Mesenchymal stem cell (in vitro differentiated cells and primary cell): ENCODE measurements around the gene ADGRV1.

Source experiments
- DNase-seq: peaks from one replicate; pipeline ENCODE4 v3.0.0-alpha.2; 2013
- H2AFZ ChIP-seq: one replicate; pipeline ENCODE4 v1.6.1; 2013; ENCODE audit warnings: low read depth, mild to moderate bottlenecking, control low read depth, inconsistent platforms, low read length, moderate library complexity
- H2AK5ac ChIP-seq: 2 replicates; pipeline ENCODE4 v1.6.1; 2013; ENCODE audit warnings: low read length, moderate library complexity, mild to moderate bottlenecking, inconsistent platforms; ENCODE audit not compliant: severe bottlenecking
- H2BK120ac ChIP-seq: one replicate; pipeline ENCODE4 v1.6.1; 2013; ENCODE audit warnings: low read depth, mild to moderate bottlenecking, inconsistent platforms, low read length, moderate library complexity
- H2BK12ac ChIP-seq, 2 experiments: one replicate each; pipeline ENCODE4 v1.6.1; 2013; ENCODE audit warnings: inconsistent platforms in 2 of 2, low read length in 2 of 2, mild to moderate bottlenecking in 2 of 2, moderate library complexity in 2 of 2, control low read depth in 1 of 2
- H2BK15ac ChIP-seq: one replicate; pipeline ENCODE4 v1.6.1; 2013; ENCODE audit warnings: mild to moderate bottlenecking, low read depth, inconsistent platforms; ENCODE audit not compliant: poor library complexity, severe bottlenecking
- H2BK5ac ChIP-seq: 2 replicates; pipeline ENCODE4 v1.6.1; 2013; ENCODE audit warnings: low read depth, mild to moderate bottlenecking, low read length, control low read depth, inconsistent platforms; ENCODE audit not compliant: poor library complexity, severe bottlenecking
- H3K14ac ChIP-seq, 2 experiments: one replicate each; pipeline ENCODE4 v1.6.1; 2013; ENCODE audit warnings: inconsistent platforms in 2 of 2, low read length in 2 of 2, control low read depth in 1 of 2, mild to moderate bottlenecking in 1 of 2, moderate library complexity in 1 of 2
- H3K18ac ChIP-seq, 2 experiments: one replicate each; pipeline ENCODE4 v1.6.1; 2013; ENCODE audit warnings: inconsistent platforms in 2 of 2, low read length in 2 of 2, control low read depth in 1 of 2, low read depth in 1 of 2, mild to moderate bottlenecking in 1 of 2
- H3K23ac ChIP-seq, 2 experiments: one replicate each; pipeline ENCODE4 v1.6.1; 2013; ENCODE audit warnings: inconsistent platforms in 2 of 2, low read length in 2 of 2, mild to moderate bottlenecking in 2 of 2, moderate library complexity in 2 of 2, control low read depth in 1 of 2
- H3K27ac ChIP-seq: 2 replicates; pipeline ENCODE4 v1.5.1; 2013; ENCODE audit warnings: mild to moderate bottlenecking, moderate library complexity, low read length, control low read depth, inconsistent platforms; ENCODE audit not compliant: poor library complexity, severe bottlenecking
- H3K27me3 ChIP-seq, 2 experiments: 2 replicates each; pipeline versions ENCODE4 v1.6.1 to v1.7.0; 2013; ENCODE audit warnings: low read length in 2 of 2, mild to moderate bottlenecking in 2 of 2, moderate library complexity in 2 of 2, control low read depth in 1 of 2, inconsistent platforms in 1 of 2; ENCODE audit not compliant: control insufficient read depth in 1 of 2, insufficient read depth in 1 of 2
- H3K36me3 ChIP-seq, 2 experiments: 2 replicates each; pipeline versions ENCODE4 v1.6.1 to v1.7.0; 2013; ENCODE audit warnings: low read length in 2 of 2, control low read depth in 1 of 2, inconsistent platforms in 1 of 2, low read depth in 1 of 2, mild to moderate bottlenecking in 1 of 2; ENCODE audit not compliant: insufficient read depth in 2 of 2, control insufficient read depth in 1 of 2
- H3K4ac ChIP-seq, 2 experiments: one replicate each; pipeline ENCODE4 v1.6.1; 2013; ENCODE audit warnings: inconsistent platforms in 2 of 2, low read length in 2 of 2, mild to moderate bottlenecking in 2 of 2, moderate library complexity in 2 of 2, control low read depth in 1 of 2, low read depth in 1 of 2
- H3K4me1 ChIP-seq: 2 replicates; pipeline ENCODE4 v1.6.1; 2013; ENCODE audit warnings: low read depth, low read length, control low read depth; ENCODE audit not compliant: control insufficient read depth, insufficient read depth
- H3K4me2 ChIP-seq: 2 replicates; pipeline ENCODE4 v1.6.1; 2013; ENCODE audit warnings: low read length, mild to moderate bottlenecking, inconsistent platforms; ENCODE audit not compliant: poor library complexity, severe bottlenecking
- H3K4me3 ChIP-seq, 2 experiments: 2 replicates each; pipeline versions ENCODE4 v1.5.1 to v1.7.0; 2013; ENCODE audit warnings: low read length in 2 of 2, mild to moderate bottlenecking in 2 of 2, control low read depth in 1 of 2, low read depth in 1 of 2; ENCODE audit not compliant: insufficient read depth in 1 of 2
- H3K79me1 ChIP-seq: replicated peaks from 2 replicates; pipeline ENCODE4 v1.6.1; 2013; ENCODE audit warnings: mild to moderate bottlenecking, control low read depth, low read length, inconsistent platforms; ENCODE audit not compliant: poor library complexity, severe bottlenecking
- H3K9ac ChIP-seq: 2 replicates; pipeline ENCODE4 v1.7.0; 2013; ENCODE audit warnings: mild to moderate bottlenecking, low read length, moderate library complexity
- H3K9me3 ChIP-seq: 2 replicates; pipeline ENCODE4 v1.7.0; 2013; ENCODE audit warnings: mild to moderate bottlenecking, low read length; ENCODE audit not compliant: control insufficient read depth
- H4K8ac ChIP-seq: one replicate; pipeline ENCODE4 v1.6.1; 2013; ENCODE audit warnings: inconsistent platforms, mild to moderate bottlenecking, low read length, moderate library complexity
- H4K91ac ChIP-seq: one replicate; pipeline ENCODE4 v1.6.1; 2013; ENCODE audit warnings: mild to moderate bottlenecking, low read length, inconsistent platforms
- WGBS: methylation state at CpG from one replicate; pipeline ENCODE4 v1.1.7; 2013; ENCODE audit warnings: mixed read lengths; 5-methylcytosine and 5-hydroxymethylcytosine counted together

The ADGRV1 gene

DNA sequence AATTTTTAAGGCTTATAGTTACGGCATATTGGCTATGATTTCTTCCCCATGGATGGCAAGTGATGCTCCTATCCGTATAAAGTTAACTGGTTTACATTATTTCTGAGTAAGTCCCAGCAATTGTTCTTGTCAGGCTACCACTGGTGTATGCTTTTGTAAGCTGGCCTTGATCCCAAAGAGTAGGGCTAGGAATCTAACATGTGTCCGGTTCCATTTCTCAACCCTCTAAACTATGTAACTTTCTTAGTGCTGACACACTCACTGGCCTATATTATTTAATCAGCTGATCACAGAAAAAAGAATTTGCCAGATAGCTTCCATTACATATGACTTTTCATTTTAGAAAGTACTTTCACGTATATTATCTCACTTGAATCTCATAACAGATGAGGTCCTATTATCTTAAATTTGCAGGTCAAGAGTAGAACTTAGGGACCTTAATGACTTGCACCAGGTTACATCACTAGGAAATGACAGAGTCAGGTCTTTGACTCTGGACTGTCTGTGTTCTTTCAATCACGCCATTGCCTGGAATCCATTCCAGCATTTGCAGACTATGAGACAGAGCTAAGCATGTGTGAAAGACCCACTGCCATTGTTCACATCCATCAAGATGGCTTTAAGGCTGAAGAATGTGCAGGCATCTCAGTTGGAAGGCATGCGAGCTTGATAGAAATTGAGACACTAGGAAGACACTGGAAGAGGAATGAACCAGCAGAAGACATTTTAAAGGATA lies 461.6 kb downstream of the ADGRV1 start:
- H2BK5ac ChIP-seq: no peak overlapping the region
- no peak overlapping the region for H3K4me2 ChIP-seq
- no peak overlapping the region for H4K91ac ChIP-seq
- H3K36me3 ChIP-seq: no peaks in the 10 kb centered on the region
- no peak overlapping the region for H3K4ac ChIP-seq
- H2BK120ac ChIP-seq: no peak overlapping the region
- H3K9ac ChIP-seq: no peak overlapping the region
- H3K9me3 ChIP-seq: peaks cover 1% of the 10 kb centered on the region
- no peak overlapping the region for H2AK5ac ChIP-seq
- H3K4me1 ChIP-seq: no peaks in the 10 kb centered on the region
- no peaks in the 10 kb centered on the region for H3K27me3 ChIP-seq
- no peak overlapping the region for H2AFZ ChIP-seq
- H3K27ac ChIP-seq: no peak overlapping the region
- H4K8ac ChIP-seq: no peak overlapping the region
- no peak overlapping the region for H2BK15ac ChIP-seq
- 91% methylated on average over 5 of the region's 6 CpGs for WGBS
- peak; percentile 74 for DNase-seq
- no peak overlapping the region for H3K18ac ChIP-seq
- no peaks in the 10 kb centered on the region for H3K79me1 ChIP-seq
- H3K23ac ChIP-seq: no peak overlapping the region
- H3K4me3 ChIP-seq: no peak overlapping the region
- H3K14ac ChIP-seq: no peak overlapping the region
- H2BK12ac ChIP-seq: peak overlapping the region in 1 of 2 experiments; percentile 19

DNA sequence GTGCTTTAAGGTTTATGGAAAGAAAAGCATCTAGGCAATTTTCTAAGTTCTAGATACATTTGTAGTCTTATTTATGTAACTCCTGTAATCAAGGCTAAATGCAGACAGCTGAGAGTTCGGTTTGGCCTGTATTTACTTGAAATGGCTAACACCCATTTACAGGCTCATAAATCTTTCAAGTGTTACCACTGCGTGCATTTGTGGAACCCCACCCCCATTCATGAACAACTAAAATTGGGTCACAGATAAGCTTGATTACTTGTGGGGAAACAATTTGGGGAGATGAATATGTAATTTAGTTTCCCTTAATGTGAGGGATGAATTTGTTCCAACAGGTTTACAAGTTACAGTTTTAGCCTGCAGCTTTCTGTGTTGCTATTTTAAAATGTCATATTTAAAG lies 463.9 kb downstream of the ADGRV1 start:
- H3K4me2 ChIP-seq: no peak overlapping the region
- H3K79me1 ChIP-seq: no peaks in the 10 kb centered on the region
- no peaks in the 10 kb centered on the region for H3K36me3 ChIP-seq
- H3K23ac ChIP-seq: no peak overlapping the region
- no peak overlapping the region for H2BK15ac ChIP-seq
- no peak overlapping the region for H3K4me3 ChIP-seq
- no peak overlapping the region for H4K8ac ChIP-seq
- H3K4ac ChIP-seq: no peak overlapping the region
- no peak overlapping the region for H3K18ac ChIP-seq
- H2BK120ac ChIP-seq: no peak overlapping the region
- H4K91ac ChIP-seq: no peak overlapping the region
- no CpG with 5 or more reads among the region's 2 CpGs for WGBS
- H3K9me3 ChIP-seq: no peaks in the 10 kb centered on the region
- H3K27me3 ChIP-seq: no peaks in the 10 kb centered on the region
- no peak overlapping the region for H3K27ac ChIP-seq
- no peaks in the 10 kb centered on the region for H3K4me1 ChIP-seq
- H2BK12ac ChIP-seq: no peak overlapping the region
- no peak overlapping the region for H2AK5ac ChIP-seq
- H3K9ac ChIP-seq: no peak overlapping the region
- no peak overlapping the region for H3K14ac ChIP-seq
- H2AFZ ChIP-seq: no peak overlapping the region
- DNase-seq: no peak
- H2BK5ac ChIP-seq: no peak overlapping the region

DNA sequence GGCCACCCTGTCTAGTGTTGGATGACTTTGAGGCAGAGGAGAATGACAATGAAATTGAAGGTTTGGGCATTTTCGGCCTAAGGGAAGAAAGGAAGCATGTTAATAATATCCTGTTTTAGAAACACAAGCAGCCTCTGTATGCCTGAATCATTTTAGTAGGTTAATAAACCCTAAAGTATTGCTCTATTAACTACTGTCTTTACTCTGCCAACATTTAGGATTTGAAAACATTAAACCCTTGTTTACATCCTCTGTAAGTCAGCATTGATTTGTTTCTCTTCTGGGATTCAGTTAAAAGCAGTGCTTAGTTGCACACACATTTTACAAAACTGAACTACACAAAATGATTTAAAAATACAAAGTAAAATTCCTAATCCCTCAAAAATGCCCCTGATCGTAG lies 465.6 kb downstream of the ADGRV1 start:
- no peak for DNase-seq
- H3K36me3 ChIP-seq: no peaks in the 10 kb centered on the region
- H3K18ac ChIP-seq: no peak overlapping the region
- H3K4me2 ChIP-seq: no peak overlapping the region
- no peak overlapping the region for H4K91ac ChIP-seq
- H3K4me1 ChIP-seq: no peaks in the 10 kb centered on the region
- H3K4ac ChIP-seq: no peak overlapping the region
- no peak overlapping the region for H3K23ac ChIP-seq
- no peak overlapping the region for H2AFZ ChIP-seq
- no peaks in the 10 kb centered on the region for H3K79me1 ChIP-seq
- no peak overlapping the region for H3K27ac ChIP-seq
- no CpG with 5 or more reads among the region's 2 CpGs for WGBS
- H2AK5ac ChIP-seq: no peak overlapping the region
- H2BK5ac ChIP-seq: no peak overlapping the region
- no peak overlapping the region for H3K14ac ChIP-seq
- H4K8ac ChIP-seq: no peak overlapping the region
- H2BK12ac ChIP-seq: no peak overlapping the region
- H2BK120ac ChIP-seq: no peak overlapping the region
- H3K9ac ChIP-seq: no peak overlapping the region
- H3K27me3 ChIP-seq: no peaks in the 10 kb centered on the region
- H3K9me3 ChIP-seq: no peaks in the 10 kb centered on the region
- H2BK15ac ChIP-seq: no peak overlapping the region
- no peak overlapping the region for H3K4me3 ChIP-seq

DNA sequence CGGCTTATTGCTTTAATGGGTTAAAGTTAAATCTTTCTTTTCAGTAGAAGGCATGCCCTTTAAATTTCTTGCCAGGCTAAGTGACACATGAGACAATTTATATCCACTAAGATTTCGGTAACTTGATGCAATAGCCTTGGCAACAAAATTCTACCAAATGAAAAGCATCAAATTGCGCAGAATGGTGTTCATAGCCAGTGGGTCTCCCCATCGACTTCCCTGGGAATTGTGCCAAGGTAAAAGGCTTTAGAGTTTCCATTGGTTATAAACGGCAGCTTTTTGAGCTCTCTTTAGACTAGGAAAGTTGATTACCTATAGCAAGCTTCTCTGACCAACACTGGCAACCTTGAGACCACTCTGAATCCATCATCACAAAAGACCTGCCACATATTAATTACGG lies 466.1 kb downstream of the ADGRV1 start:
- Histone ChIP-seq H3K4me2 (no peak overlapping the region), H3K18ac (no peak overlapping the region), H2BK120ac (no peak overlapping the region), H2AFZ (no peak overlapping the region), H3K79me1 (no peaks in the 10 kb centered on the region), H2AK5ac (no peak overlapping the region), H3K9me3 (no peaks in the 10 kb centered on the region), H2BK12ac (no peak overlapping the region), H3K23ac (no peak overlapping the region), H3K27me3 (no peaks in the 10 kb centered on the region), H2BK5ac (no peak overlapping the region), H3K9ac (no peak overlapping the region), H4K8ac (no peak overlapping the region), H3K4me1 (no peaks in the 10 kb centered on the region), H3K4me3 (no peak overlapping the region), H3K27ac (no peak overlapping the region), H3K36me3 (no peaks in the 10 kb centered on the region), H3K14ac (no peak overlapping the region), H4K91ac (no peak overlapping the region), H2BK15ac (no peak overlapping the region), H3K4ac (no peak overlapping the region)
- WGBS: 91% methylated on average over 5 of the region's 6 CpGs
- no peak for DNase-seq
